SK-N-SH treated with all-trans-retinoic acid at 6 μM for 48 hours (cell line): ENCODE results near the gene RPS6KA2.

Experiments
- ARNTL ChIP-seq: fragments of 450-650 bp; formaldehyde crosslinking; IDR thresholded peaks from 2 replicates; pipeline ENCODE4 v1.5.0; 2020; ENCODE audit warnings: low read depth, mild to moderate bottlenecking, moderate library complexity, borderline replicate concordance
- OSR1 ChIP-seq: fragments of 250-450 bp; sonication (Bioruptor Pico); IDR thresholded peaks from 2 replicates; pipeline ENCODE4 v1.8.0; 2022; ENCODE audit warnings: moderate library complexity, mild to moderate bottlenecking, inconsistent platforms
- RARB ChIP-seq: fragments of 250-450 bp; sonication (Bioruptor Pico); IDR thresholded peaks from 2 replicates; pipeline ENCODE4 v1.8.0; 2021; ENCODE audit warnings: mild to moderate bottlenecking, moderate library complexity
- TOX ChIP-seq: fragments of 250-450 bp; sonication (Bioruptor Pico); IDR thresholded peaks from 2 replicates; pipeline ENCODE4 v1.8.0; 2021; ENCODE audit warnings: mild to moderate bottlenecking, moderate library complexity, borderline replicate concordance
- TF ChIP-seq, protein P1 (sequence below): fragments of 250-450 bp; sonication (Bioruptor Pico); IDR thresholded peaks from 2 replicates; pipeline ENCODE4 v1.8.0; 2020; ENCODE audit warnings: mild to moderate bottlenecking, moderate library complexity, borderline replicate concordance

DNA sequence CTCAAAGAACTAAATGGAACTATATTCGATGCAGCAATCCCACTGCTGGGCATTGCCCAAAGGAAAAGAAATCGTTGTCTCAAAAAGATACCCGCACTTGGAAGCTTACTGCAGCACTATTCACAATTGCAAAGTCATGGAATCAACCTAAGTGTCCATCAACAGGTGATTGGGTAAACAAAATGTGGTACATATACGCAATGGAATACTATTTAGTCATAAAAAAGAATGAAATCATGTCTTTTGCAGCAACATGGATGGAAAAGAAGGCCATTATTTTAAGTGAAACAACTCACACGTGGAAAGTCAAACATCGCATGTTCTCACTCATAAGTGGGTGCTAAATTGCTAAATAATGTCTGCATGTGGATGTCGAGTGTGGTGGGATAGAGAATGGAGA is 173.4 kb downstream of the RPS6KA2 start:
- TF ChIP-seq ARNTL (CRISPR knock-in tag) (no peak), TOX (no peak), RARB (no peak), OSR1 (CRISPR knock-in tag) (no peak)
- TF ChIP-seq, protein P1, sequence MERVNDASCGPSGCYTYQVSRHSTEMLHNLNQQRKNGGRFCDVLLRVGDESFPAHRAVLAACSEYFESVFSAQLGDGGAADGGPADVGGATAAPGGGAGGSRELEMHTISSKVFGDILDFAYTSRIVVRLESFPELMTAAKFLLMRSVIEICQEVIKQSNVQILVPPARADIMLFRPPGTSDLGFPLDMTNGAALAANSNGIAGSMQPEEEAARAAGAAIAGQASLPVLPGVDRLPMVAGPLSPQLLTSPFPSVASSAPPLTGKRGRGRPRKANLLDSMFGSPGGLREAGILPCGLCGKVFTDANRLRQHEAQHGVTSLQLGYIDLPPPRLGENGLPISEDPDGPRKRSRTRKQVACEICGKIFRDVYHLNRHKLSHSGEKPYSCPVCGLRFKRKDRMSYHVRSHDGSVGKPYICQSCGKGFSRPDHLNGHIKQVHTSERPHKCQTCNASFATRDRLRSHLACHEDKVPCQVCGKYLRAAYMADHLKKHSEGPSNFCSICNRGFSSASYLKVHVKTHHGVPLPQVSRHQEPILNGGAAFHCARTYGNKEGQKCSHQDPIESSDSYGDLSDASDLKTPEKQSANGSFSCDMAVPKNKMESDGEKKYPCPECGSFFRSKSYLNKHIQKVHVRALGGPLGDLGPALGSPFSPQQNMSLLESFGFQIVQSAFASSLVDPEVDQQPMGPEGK (CRISPR knock-in tag): no peak
